Retinal pigment epithelial cell (primary cell): ENCODE measurements around the gene PLAGL1.

ENCODE experiments used
- DNase-seq: peaks from one replicate; pipeline ENCODE4 v3.0.0-alpha.2; 2010; ENCODE audit warnings: low read depth
- H3K4me3 ChIP-seq: 2 replicates; pipeline ENCODE4 v1.5.1; 2011; ENCODE audit warnings: mild to moderate bottlenecking, low read length, control low read depth, moderate library complexity
- TF ChIP-seq, protein P1 (sequence below): conservative IDR thresholded peaks from 2 replicates; pipeline ENCODE4 v1.5.1; 2011; ENCODE audit warnings: low read depth, low read length, control low read depth, inconsistent platforms

The PLAGL1 gene

DNA sequence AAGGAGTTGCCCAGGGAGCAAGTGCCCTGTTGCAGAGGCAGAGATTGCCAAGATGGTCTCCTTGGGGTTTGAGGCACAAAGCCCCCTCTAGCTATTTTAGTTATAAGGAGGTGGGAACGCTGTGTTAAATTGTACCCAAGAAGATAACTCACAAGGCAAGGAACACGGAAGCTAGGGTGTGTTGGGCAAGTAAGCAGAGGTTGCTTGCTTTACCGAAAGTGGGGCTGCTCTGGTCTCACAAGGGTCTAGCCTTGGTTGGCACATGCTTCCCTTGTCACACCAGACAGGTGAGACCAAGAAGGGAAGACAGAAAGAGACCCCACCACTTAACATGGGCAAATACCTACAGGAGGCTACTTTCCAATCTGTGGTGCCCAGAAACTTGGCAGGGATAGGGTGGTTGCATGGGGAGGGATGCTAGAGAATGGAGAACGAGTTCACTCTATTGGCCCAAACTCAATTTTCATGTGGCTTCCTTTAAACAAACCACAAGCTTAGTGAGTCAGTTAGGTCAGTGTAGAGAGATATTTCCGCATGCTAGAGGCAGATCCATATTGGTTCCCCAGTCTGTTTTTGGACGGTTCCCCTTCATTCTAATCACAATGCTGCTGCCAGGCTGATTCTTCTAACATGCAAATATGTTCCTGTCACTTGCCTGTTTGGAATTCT lies 42.4 kb downstream of the PLAGL1 start:
- no peak overlapping the region for H3K4me3 ChIP-seq
- DNase-seq, result no peak
- TF ChIP-seq, protein P1, sequence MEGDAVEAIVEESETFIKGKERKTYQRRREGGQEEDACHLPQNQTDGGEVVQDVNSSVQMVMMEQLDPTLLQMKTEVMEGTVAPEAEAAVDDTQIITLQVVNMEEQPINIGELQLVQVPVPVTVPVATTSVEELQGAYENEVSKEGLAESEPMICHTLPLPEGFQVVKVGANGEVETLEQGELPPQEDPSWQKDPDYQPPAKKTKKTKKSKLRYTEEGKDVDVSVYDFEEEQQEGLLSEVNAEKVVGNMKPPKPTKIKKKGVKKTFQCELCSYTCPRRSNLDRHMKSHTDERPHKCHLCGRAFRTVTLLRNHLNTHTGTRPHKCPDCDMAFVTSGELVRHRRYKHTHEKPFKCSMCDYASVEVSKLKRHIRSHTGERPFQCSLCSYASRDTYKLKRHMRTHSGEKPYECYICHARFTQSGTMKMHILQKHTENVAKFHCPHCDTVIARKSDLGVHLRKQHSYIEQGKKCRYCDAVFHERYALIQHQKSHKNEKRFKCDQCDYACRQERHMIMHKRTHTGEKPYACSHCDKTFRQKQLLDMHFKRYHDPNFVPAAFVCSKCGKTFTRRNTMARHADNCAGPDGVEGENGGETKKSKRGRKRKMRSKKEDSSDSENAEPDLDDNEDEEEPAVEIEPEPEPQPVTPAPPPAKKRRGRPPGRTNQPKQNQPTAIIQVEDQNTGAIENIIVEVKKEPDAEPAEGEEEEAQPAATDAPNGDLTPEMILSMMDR, result no peak

DNA sequence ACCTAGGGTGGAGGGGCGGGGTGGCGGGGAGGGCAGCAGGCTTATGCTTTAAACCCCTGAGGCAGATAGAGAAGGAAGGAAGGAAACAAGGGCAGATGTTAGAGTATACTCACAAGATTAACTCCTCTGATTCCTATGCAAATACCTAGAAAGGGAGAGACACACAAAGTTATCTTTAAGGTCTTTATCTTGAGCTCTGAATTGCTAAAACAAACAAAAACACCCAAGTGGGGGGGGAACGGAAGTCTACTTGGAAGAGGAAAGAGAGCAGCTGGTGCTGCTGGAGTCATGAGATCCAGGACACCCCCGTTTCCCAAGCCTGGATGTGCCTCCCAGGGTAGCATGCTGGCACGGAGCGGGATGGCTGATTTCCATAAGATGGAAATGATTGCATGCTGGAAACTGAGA lies 43.4 kb downstream of the PLAGL1 start:
- TF ChIP-seq, protein P1, result no peak
- DNase-seq, result no peak
- no peak overlapping the region for H3K4me3 ChIP-seq

DNA sequence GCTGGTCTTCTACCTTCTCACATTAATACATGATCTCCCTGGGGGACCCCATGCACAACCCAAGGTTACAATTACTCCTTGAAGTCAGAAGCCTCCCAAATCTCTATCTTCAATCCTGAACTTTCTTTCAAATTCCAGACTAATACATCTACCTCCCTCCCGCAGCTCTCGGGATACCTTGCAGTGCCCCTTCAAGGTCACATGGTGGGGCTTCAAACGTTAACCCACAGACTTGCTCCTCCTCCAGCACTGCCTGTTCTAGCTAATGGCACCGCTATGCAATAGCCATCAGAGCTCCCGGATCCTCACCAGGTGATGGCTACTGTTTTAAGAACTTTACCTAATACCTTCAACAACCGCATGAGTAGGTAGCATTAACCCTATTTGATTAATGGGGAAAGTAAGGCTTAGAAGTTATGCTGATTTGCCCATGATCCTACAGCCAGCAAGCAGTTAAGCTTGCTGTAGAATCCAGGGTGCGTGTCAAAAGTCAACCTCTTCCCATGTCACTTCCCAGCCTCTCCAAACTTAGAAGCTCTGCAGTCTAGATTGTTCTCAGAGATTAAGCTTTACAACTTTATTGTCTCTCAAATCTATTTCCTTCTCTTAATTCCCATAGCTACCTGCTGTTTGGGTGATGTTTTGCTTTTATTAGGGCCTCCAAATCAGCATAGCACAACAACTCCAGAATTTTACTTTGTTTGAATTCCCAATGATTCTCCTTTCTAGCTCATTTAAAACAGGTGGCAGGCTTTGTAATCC lies 44.7 kb downstream of the PLAGL1 start:
- TF ChIP-seq, protein P1, result no peak
- DNase-seq, result no peak
- H3K4me3 ChIP-seq, result no peak overlapping the region

DNA sequence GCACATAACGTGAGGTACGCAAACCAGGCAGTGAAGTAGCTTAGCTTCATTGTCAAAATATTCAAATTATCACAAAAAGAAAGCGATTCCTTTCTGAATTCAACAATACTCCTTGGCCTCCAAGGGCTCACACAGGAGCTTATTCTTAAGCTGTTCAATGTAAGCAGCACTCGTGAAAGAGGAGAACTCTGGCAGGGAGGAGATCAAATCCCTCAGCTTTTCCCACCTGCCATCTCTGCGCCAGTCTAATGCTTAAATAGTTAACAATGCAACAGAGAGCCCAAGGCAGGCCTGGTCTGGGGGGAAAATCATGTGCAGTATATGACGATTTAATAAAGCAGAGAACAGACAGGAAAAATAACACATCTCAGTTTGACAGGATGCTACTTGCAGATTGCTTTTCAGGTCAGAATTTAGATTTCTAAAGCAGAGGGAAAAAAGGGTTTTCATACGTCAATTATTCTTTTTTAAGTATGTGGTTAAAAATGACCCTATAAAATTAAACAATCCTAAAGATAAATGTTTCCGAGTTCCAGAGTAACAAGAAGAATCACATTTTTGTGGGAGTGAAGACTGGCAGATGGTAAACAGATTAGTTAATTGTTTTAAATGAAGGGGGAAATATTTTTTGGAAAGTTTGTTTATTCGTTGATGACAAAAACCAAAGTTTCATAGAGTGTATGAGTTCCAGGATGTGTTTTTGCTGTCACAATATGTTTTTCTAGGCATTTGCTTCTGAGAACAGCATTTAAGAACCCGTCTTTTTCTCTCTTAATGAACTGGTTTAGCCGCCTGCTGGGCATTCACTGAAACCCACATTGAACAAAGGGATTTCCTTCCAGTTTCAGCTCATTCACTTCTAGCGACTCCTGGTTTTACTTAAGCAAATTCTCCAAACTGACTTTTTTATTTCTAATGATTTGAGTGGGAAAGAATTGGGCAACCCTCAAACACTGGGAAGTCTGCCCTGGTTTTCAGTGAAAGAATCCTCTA lies 45.9 kb downstream of the PLAGL1 start:
- no peak for DNase-seq
- TF ChIP-seq, protein P1, result peak; percentile 65
- no peak overlapping the region for H3K4me3 ChIP-seq

DNA sequence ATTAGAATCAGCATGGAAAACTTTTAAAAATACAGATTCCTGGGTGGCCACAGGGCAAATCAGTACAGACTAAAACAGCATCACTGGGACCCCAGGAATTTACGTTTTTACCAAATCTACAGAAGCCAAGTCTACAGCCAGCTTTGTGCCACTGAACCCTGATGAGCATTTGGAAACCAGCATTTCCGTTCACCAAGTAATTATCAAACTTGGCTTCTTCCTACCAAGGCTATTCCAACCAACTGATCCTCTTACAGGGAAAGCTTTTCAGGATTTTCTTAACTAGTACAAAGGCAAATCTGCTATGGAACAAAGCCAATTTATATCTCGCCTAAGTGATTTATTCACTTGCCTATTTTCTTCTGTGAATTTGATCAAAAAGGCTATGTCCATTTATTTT lies 47.0 kb downstream of the PLAGL1 start:
- H3K4me3 ChIP-seq, result no peak overlapping the region
- peak; percentile 49 for DNase-seq
- TF ChIP-seq, protein P1, result no peak

DNA sequence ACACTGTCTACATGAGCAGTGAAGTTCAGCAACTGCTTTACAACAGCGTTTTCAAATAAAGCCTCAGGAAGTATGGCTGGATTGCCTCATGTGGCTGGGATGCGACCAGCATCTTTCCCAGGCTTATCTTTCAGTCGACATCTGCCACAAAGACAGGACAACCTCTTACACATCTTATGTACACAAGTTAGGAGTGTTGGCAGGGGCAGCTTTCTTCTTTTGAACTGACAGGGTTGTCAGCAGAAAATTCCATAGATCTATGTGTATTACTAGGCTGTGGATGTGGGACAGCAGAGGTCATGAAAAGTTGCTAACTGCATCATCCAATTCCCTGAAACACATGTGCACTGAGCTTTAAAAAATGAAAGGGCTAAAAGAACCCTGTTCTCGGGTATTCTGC lies 48.1 kb downstream of the PLAGL1 start:
- H3K4me3 ChIP-seq, result no peak overlapping the region
- no peak for DNase-seq
- TF ChIP-seq, protein P1, result no peak
